ENCODE data around the gene CA7. TPM values are rescaled to one million over a fixed set of nuclear protein-coding genes. Genes with fewer than 3 reads are reported as not detected.

CA7 gene
- polyA plus RNA-seq, 1 donor from 2014 or later = not detected

- H3K79me2 ChIP-seq (replicated peaks; ENCODE audit: insufficient read depth, low read length) = no peaks in the 10 kb centered on the region
- H3K36me3 ChIP-seq (ENCODE audit: insufficient read depth, low read length) = no peaks in the 10 kb centered on the region
- H3K4me2 ChIP-seq (ENCODE audit: low read length) = no peak overlapping the region
- H3F3A ChIP-seq (ENCODE audit: insufficient read depth, low read length, poor library complexity, severe bottlenecking) = no peaks in the 10 kb centered on the region
- no peaks in the 10 kb centered on the region for H3K9me3 ChIP-seq (ENCODE audit: low read length)
- H2AFZ ChIP-seq (ENCODE audit: low read depth, low read length) = no peak overlapping the region
- H4K20me1 ChIP-seq (ENCODE audit: insufficient read depth) = no peaks in the 10 kb centered on the region
- H3K9ac ChIP-seq (ENCODE audit: low read length) = no peak overlapping the region
- no peak overlapping the region for H3K4me3 ChIP-seq (ENCODE audit: low read length)
- no peak overlapping the region for H3K27ac ChIP-seq (ENCODE audit: low read length)
- TF ChIP-seq TAF1 (IDR thresholded peaks at IDR 0.05; ENCODE audit: low read depth) (no peak), REST (IDR thresholded peaks at IDR 0.05; ENCODE audit: borderline replicate concordance) (no peak), SMC3 (conservative IDR thresholded peaks at IDR 0.05; ENCODE audit: poor library complexity) (no peak), MXI1 (conservative IDR thresholded peaks at IDR 0.05; ENCODE audit: poor library complexity, severe bottlenecking) (no peak), POLR2AphosphoS5 (IDR thresholded peaks at IDR 0.05) (no peak), CTCF (IDR thresholded peaks at IDR 0.05; ENCODE audit: poor library complexity, severe bottlenecking) (no peak), RAD21 (conservative IDR thresholded peaks at IDR 0.05) (no peak), EZH2 (IDR thresholded peaks at IDR 0.05; ENCODE audit: borderline replicate concordance, insufficient read depth, low read length, poor library complexity, severe bottlenecking) (no peak), EP300 (conservative IDR thresholded peaks at IDR 0.05; ENCODE audit: poor library complexity, severe bottlenecking) (no peak)
- no peaks in the 10 kb centered on the region for H3K27me3 ChIP-seq (ENCODE audit: insufficient read depth, low read depth, low read length)
- no peaks in the 10 kb centered on the region for H3K9me2 ChIP-seq (ENCODE audit: insufficient read depth, low read length)
Measured at GRCh38 chr16:66857437-66857836, 13.2 kb downstream of the CA7 start.

GRCh38 chr16:66858740-66859396, 14.7 kb downstream of the CA7 start:
- H3K36me3 ChIP-seq (ENCODE audit: insufficient read depth, low read length) = no peaks in the 10 kb centered on the region
- no peaks in the 10 kb centered on the region for H3K79me2 ChIP-seq (replicated peaks; ENCODE audit: insufficient read depth, low read length)

More at GRCh38 chr16:66858740-66859396, 14.7 kb downstream of the CA7 start:
- Histone ChIP-seq H3K4me3 (ENCODE audit: low read length) (no peak overlapping the region), H3K27ac (ENCODE audit: low read length) (no peak overlapping the region), H3K9me3 (ENCODE audit: low read length) (no peaks in the 10 kb centered on the region), H3K9me2 (ENCODE audit: insufficient read depth, low read length) (no peaks in the 10 kb centered on the region), H4K20me1 (ENCODE audit: insufficient read depth) (no peaks in the 10 kb centered on the region), H3K4me2 (ENCODE audit: low read length) (no peak overlapping the region), H3K9ac (ENCODE audit: low read length) (no peak overlapping the region), H2AFZ (ENCODE audit: low read depth, low read length) (no peak overlapping the region), H3K27me3 (ENCODE audit: insufficient read depth, low read depth, low read length) (no peaks in the 10 kb centered on the region), H3F3A (ENCODE audit: insufficient read depth, low read length, poor library complexity, severe bottlenecking) (no peaks in the 10 kb centered on the region)
- TF ChIP-seq RAD21 (conservative IDR thresholded peaks at IDR 0.05) = no peak
- no peak for TF ChIP-seq REST (IDR thresholded peaks at IDR 0.05; ENCODE audit: borderline replicate concordance)
- no peak for TF ChIP-seq TAF1 (IDR thresholded peaks at IDR 0.05; ENCODE audit: low read depth)
- TF ChIP-seq EP300 (conservative IDR thresholded peaks at IDR 0.05; ENCODE audit: poor library complexity, severe bottlenecking) = no peak
- TF ChIP-seq MXI1 (conservative IDR thresholded peaks at IDR 0.05; ENCODE audit: poor library complexity, severe bottlenecking) = no peak
- TF ChIP-seq CTCF (IDR thresholded peaks at IDR 0.05; ENCODE audit: poor library complexity, severe bottlenecking) = no peak
- no peak for TF ChIP-seq SMC3 (conservative IDR thresholded peaks at IDR 0.05; ENCODE audit: poor library complexity)
- TF ChIP-seq EZH2 (IDR thresholded peaks at IDR 0.05; ENCODE audit: borderline replicate concordance, insufficient read depth, low read length, poor library complexity, severe bottlenecking) = no peak
